ENCODE measurements around the gene BCOR.

DNA sequence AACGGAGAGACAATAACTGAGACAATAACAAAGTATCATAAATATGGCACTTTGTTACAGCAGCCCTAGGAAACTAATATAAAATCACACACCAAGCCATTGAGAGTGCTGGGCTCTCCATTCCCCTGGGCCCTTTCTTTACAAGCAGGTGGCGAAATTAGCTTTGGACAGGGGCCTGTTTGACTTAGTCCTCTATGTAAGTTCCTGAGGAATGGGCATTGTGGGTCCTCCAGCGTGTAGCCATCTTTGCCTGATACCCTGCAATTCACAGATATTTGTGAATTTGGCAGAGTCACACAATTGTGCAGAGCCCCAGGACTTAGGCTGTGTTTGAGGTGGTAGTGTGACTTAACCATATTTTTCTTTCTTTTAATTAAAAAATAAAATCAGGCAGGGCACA lies 67.6 kb downstream of the BCOR start:
- no peak for TF ChIP-seq CTCF (IDR thresholded peaks at IDR 0.05; ENCODE audit: low read length)
- no peak for TF ChIP-seq EZH2 (IDR thresholded peaks at IDR 0.05; ENCODE audit: borderline replicate concordance, low read length)

All from OCI-LY1 (cell line).